NCI-H1436 (cell line): ENCODE data around the gene TBX2.
"Not testable (repeated sequence)": the region's sequence is repeated elsewhere in the genome, so short reads cannot be mapped to it uniquely, and the experiment has no call there.

Experiments
- DNase-seq: peaks from one replicate; lab custom pipeline; 2025; lab: John Stamatoyannopoulos, UW

TBX2 gene

GRCh38 chr17:61399131-61400065 is at the start of gene TBX2:
Gene TBX2, plus strand, starts transcription at chr17:61399843. Its CDS starts 334 bp downstream, at chr17:61400177.
- DNase-seq: no peak

GRCh38 chr17:61351745-61352407 is 47.8 kb upstream of the TBX2 start:
- DNase-seq: no peak

DNA sequence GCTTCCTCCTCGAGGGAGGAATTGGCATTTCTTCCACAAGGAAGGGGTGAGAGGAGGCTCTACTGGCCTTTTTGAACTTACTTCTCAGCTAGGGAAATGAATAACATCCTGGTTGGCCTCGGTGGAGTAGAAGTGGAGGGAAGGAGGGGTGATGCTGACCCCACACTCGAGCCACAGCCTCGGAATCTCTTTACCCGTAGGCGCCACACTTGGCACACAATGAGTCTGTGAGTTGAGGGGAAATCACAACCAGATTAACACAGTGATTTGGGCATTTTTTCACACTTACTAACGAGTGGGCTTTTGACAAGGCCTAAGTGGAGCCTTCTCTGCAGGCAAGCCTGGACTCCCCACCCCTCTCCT is 47.3 kb upstream of the TBX2 start:
- DNase-seq: no peak

GRCh38 chr17:61352781-61353491 is 46.7 kb upstream of the TBX2 start:
- peak; percentile 34 for DNase-seq

DNA sequence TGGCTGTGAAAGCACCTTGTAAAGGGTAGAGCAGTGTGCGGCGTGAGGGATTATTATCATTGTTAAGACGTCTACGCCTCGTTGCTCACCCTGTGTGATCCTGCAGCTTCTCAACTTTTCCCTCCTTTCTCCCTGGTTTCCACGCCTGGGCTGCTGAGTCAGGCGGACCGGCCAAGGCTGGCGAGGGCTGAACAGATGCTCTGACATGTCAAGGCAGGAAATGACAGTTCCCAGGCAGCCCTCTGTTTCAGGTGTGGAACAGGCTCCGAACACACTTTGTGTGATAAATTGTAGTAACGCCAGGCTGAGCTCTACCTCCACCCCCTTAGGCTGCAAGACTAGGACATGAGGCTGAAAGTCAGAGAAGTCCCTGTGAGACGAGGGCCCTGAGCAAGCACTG is 46.0 kb upstream of the TBX2 start:
- DNase-seq: no peak

DNA sequence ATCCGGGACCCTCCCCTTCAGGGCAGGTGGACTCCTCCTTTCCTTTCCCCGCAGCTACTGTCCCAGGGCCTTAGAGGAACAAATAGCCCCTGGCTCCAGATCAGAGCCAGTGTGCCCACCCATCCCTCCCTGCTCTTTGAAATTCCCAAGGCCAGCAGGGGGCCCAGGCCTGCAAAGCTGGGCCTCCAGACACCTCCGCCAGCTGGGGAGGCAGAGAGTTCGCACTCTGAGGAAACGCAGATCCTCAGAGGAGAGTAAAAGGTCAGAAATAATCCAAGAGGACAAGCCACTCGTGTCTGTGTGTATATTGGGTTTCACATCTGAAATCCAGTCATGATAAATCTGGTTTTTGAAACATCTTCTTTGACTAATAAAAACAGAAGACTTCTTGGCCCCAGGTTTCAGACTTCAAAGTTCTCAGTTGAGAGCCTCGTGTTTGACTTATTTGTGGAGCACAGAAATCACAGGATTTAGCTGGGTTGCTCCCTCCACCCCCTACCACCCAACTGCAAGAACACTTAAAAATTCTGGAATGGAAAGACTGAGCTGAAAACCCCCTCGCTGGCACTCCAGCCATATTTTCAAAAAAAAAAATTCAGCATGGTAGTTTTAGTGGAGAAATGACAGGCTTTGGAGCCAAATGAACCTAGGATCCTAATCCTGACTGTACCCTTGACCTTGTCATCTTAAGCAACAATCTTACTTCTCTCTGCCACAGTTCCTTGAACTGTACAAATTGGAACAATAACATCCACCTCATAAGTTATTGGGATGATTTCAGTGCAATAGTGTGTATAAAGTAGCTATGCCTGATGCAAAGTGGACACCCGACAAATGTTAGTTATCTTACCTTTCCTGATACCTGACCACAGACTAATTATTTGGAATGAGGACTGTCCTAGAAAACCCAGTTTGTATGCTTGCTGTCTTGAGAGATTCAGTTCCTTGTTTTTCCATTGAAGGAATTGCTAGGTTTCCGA is 44.5 kb upstream of the TBX2 start:
- no peak for DNase-seq

DNA sequence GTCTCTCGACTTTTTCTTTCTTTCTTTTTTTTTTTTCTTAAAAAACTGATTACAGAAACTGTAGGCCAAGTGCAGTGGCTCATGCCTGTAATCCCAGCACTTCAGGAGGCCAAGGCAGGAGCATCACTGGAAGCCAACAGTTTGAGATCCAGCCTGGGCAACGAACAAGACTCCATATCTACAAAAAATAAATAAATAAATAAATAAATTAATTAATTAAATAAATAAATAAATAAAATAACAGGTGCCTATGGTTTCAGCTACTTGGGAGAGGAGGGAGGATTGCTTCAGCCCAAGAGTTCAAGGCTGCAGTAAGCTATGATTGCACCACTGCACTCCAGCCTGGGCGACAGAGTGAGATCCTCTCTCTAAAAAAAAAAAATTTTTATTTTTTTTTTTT is 42.6 kb upstream of the TBX2 start:
- DNase-seq: not testable (repeated sequence)

DNA sequence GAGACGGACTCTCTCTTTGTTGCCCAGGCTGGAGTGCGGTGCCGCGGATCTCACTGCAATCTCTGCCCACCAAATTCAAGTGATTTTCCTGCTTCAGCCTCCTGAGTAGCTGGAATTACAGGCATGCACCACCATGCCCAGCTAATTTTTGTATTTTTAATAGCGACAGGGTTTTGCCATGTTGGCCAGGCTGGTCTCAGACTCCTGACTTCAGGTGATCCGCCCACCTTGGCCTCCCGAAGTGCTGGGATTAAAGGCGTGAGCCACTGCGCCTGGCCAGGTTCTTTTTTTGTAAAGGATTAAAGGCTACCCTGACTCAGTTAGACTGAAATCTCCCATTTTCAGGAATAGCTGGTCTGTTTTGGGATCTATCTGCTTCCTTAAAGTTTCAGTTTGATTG is 40.1 kb upstream of the TBX2 start:
- not testable (repeated sequence) for DNase-seq

DNA sequence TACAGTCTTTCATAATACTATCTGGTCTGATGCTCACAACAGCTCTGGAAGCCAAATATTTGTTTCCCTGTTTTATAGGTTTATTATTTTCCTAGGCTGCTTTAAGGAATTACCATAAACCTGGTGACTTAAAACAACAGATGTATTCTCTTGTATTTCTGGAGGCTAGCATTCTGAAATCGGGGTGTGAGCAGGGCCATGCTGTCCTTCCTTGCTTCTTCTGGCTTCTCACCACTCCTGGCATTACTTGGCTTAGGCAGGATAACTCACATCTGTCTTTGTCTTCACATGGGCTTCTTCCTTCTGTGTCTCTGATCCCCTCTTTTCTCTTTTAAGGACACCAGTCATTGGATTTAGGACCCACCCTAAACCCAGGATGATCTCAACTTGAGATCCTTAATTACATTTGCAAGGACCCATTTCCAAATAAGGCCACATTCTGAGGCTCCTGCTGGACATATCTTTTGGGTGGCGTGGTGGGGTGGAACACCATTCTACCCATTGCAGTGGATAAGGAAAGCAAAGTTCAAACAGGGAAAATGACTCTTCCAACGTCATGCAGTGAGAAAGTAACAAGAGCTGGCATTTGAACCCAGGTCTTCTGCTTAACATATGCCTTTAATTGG is 39.2 kb upstream of the TBX2 start:
- no peak for DNase-seq

GRCh38 chr17:61361084-61361483 is 38.6 kb upstream of the TBX2 start:
- no peak for DNase-seq

DNA sequence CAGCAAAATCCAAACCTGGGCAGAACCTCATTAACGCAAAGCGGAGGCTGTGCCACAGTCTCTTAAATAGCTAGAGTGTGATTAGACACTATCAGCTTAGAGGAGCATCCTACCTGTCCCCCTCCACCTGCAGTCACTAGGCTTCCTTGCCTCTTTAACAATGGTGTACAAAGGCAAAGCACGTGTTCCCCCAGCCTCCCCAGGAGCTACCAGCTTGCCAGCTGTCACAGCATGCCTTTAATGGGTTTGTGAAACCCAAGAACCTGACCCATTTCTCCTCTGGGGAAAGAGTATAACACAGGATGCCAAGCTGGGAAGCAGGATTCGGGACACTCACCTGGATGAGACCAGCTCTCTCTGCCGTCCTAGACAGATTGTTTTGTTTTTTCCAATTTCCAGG is 37.2 kb upstream of the TBX2 start:
- DNase-seq: no peak

- DNase-seq: no peak
Observed at GRCh38 chr17:61362852-61363600, 36.6 kb upstream of the TBX2 start.

DNA sequence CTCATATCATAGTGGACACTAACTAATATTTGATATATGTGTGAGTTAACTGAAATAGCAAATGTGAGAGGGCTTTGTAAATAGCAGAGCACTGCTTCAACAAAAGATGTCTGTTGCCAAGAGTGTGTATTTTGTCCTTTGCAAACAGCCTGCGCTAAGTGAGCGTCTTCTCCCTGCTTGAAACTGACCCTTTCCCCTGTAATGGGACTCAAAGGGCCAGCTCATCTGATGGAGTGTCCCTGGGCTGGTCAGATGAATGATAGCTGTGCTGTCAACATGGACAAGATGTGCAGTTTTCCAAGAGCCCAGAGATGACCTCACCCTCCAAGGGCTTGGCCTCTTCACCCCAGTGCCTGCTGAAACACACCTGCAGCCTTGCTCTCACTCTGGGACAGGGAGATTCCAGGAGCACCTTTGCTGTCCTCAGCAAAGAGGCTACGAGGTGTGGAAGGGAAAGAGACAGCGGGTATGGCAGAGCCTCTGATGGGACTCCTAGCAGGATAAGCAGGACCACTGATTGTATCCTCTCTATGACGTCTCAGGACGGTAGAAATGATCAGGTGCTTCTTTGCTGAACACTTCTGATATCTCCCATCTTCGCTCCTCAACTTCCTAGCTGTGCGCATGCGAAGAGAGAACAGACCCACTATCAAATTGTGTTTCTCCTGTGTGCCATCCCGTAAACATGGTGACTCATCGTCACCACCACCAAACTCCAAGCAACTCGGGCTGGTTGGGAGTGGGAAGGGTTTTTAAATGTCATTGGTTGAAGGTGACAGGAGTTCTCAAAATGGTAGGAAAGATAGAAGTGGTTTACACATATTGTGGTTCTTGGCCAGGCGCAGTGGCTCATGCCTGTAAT is 35.8 kb upstream of the TBX2 start:
- no peak for DNase-seq

GRCh38 chr17:61364463-61364846 is 35.2 kb upstream of the TBX2 start:
- no peak for DNase-seq

GRCh38 chr17:61366076-61366714 is 33.4 kb upstream of the TBX2 start:
- peak; percentile 15 for DNase-seq

GRCh38 chr17:61366715-61367413 is 32.8 kb upstream of the TBX2 start:
- DNase-seq: no peak

DNA sequence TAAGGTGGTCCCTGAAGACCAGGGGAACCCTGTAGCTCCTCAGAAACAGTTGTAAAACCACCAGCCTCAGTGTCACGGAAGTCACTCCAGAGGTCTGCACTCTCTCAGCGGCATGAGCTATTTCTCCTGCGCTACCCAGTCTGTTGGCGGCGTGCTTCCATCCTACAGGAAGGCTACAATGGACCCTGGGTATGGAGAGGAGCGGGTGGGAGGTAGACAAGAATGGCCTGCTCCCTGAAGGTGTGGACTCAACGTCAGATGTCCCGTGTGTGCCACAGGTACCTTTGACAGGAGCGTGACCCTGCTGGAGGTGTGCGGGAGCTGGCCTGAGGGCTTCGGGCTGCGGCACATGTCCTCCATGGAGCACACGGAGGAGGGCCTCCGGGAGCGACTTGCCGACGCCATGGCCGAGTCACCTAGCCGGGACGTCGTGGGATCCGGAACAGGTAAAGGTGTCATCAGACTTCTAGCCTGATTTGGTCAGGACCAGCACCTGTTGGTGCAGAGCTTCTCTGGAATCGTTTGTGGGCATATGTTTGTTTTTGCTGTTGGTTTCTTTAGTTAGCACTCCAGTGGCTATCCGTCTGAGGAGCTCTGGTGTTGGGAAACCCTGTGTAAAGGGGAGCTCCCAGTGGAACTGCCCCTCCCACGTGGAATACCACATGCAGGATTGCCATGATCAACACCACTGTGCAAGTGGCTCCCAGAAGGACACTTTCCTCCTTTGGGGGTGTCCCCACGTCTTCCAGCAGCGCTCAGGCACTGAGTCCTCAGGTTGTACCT is 31.4 kb upstream of the TBX2 start:
- no peak for DNase-seq
